ENCODE data around the gene MCL1. TPM values are rescaled to one million over a fixed set of nuclear protein-coding genes. Genes with fewer than 3 reads are reported as not detected.

MCL1 gene
- total and polyA plus RNA-seq, 2 of the 13 experiments (the other 11 are each of a cell fraction or from before 2014, with no cell fraction given), result 69.5 to 125 TPM

- TF ChIP-seq ESRRA (CRISPR knock-in tag; IDR thresholded peaks at IDR 0.05; ENCODE audit: low read depth) (no peak), ZNF281 (CRISPR knock-in tag; IDR thresholded peaks at IDR 0.05; ENCODE audit: borderline replicate concordance) (peak; percentile 75; the same call in 1 of the 2 replicates), PAXIP1 (CRISPR knock-in tag; conservative IDR thresholded peaks at IDR 0.05) (peak; percentile 39; the same call in 1 of the 2 replicates), SALL1 (CRISPR knock-in tag; IDR thresholded peaks at IDR 0.05) (peak; percentile 43; the same call in 1 of the 2 replicates), GABPB1 (CRISPR knock-in tag; IDR thresholded peaks at IDR 0.05) (peak; percentile 85), ZC3H4 (CRISPR knock-in tag; IDR thresholded peaks at IDR 0.05; ENCODE audit: borderline replicate concordance) (0 out of 2 replicates have a peak, but pooled peaks have one; percentile 41), POGK (CRISPR knock-in tag; conservative IDR thresholded peaks at IDR 0.05) (peak; percentile 40; the same call in 1 of the 2 replicates), ZNF232 (CRISPR knock-in tag; IDR thresholded peaks at IDR 0.05; ENCODE audit: borderline replicate concordance) (peak; percentile 76; the same call in 1 of the 2 replicates), ZNF34 (CRISPR knock-in tag; IDR thresholded peaks at IDR 0.05; ENCODE audit: borderline replicate concordance) (no peak), ERF (CRISPR knock-in tag; IDR thresholded peaks at IDR 0.05) (peak; percentile 89), ARID3A (IDR thresholded peaks at IDR 0.05; ENCODE audit: low read depth, low read length) (no peak), HBP1 (CRISPR knock-in tag; IDR thresholded peaks at IDR 0.05; ENCODE audit: low read depth) (peak; percentile 57; the same call in 1 of the 2 replicates), RORA (CRISPR knock-in tag; IDR thresholded peaks at IDR 0.05) (0 out of 2 replicates have a peak, but pooled peaks have one; percentile 52), HOXA3 (CRISPR knock-in tag; IDR thresholded peaks at IDR 0.05) (peak; percentile 54; the same call in 1 of the 2 replicates)
These were observed at the start of gene MCL1 (continued) for GRCh38 chr1:150579110-150579944.
